GM19238 (cell line): ENCODE measurements around the gene DGKD.

Experiments
- DNase-seq: peaks from one replicate; pipeline ENCODE4 v3.0.0; 2011; ENCODE audit warnings: low spot score; ENCODE audit not compliant: insufficient read length

DGKD gene

GRCh38 chr2:233474308-233475160 lies 120.2 kb downstream of the DGKD start:
- no peak for DNase-seq

- DNase-seq: no peak
Measured at GRCh38 chr2:233476063-233476410, 121.7 kb downstream of the DGKD start.

DNA sequence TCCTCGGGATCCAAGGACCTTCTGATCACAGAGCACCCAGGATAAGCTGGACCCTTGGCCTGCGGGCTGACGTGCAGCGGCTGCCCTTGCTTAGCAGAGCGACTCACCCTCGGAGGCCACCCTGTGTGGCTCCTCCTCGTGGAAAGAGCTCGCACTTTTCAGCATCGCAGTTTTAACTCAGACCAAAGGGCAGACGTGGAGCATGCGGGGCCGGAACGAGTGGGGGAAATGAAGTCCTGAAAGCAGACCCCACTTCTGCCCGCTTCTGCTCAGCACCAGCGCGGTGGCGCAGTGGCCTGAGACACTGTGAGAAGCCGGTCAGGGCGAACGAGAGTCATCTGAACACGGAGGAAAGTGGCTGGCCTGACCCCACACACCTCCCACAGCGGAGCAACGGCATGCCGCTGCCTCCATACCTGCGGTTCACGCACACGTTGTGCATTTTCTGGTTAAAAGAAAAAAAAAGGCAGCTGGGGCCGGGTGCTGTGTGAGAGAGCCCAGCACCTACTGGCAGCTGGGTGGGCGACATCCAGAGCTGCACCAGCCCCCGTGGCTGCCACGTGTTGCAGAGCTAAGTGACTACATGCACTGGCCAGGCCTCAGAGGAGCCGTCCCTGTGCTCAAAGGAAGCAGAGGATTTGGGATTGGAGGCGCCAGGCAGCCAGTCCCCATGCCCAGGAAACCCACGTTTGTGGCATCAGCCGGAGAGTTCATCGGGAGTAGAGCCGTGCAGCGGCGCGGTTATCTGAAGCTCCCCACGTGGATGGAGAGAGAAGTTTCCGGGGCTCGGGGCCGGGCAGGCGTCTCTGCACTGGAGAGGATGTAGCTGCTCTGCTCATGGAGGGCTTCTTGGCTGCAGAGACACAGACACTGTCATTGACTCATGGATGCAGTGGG lies 122.6 kb downstream of the DGKD start:
- no peak for DNase-seq

GRCh38 chr2:233477548-233478433 lies 123.5 kb downstream of the DGKD start:
- no peak for DNase-seq

- no peak for DNase-seq
Measured at GRCh38 chr2:233479616-233480489, 125.6 kb downstream of the DGKD start.

GRCh38 chr2:233480490-233481202 lies 126.4 kb downstream of the DGKD start:
- DNase-seq: no peak

DNA sequence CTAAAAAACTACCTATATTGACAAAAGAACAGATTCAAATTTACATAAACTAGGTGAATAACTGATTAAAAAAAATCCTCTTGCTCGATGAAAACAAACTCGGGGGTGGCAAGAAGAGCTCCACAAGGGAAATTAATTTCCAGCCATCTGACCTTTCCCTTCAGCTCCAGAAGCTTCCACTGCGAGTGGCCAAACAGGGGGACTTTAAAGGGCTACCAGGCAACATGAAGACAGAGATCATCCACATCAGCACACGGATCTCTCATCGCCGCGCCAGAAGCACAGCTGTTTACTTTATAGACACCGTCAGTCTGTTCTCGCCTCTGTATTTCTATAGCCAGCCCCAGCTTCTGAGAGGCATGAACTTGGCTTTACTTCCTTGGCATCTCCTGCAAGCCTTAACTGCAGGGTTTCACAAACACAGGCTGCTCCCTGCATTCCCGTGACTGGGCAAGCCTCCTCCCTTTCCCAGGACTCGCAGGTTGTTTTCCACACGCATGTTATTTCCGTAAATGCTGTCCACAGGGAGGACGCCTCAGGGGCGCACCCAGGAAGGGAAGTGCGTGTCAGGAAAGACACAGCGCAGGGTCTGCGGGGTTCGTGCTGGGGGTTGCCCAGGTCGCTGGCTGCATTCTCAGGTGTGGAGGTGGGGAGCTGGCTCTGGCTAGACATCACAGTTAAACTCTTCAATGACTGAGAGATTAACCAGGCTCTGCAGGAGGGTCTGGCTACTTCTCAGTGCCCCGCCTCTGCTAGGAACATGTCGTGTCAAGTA lies 127.3 kb downstream of the DGKD start:
- DNase-seq: no peak

- DNase-seq: no peak
Measured at GRCh38 chr2:233482616-233483015, 128.3 kb downstream of the DGKD start.

- DNase-seq: no peak
Measured at GRCh38 chr2:233485726-233486125, 131.4 kb downstream of the DGKD start.

DNA sequence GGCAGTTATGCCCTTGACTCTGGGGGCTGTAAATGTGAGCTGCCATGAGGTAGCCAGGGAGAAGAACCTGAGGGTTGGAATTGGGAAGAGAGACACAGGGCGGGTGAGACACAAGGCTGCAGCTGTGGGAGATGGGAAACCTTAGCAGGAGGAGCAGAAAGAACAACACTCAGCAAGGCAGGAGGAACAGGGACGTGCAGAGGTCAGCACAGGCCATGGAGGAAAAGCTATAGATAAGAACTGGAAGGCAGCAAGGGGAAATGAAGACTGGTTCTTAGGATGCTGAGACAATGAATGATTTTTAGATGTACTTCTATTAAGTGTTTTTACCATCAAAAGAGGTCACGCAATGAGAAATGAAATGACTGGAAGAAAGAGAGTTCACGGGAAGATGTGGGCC lies 132.1 kb downstream of the DGKD start:
- DNase-seq: no peak

DNA sequence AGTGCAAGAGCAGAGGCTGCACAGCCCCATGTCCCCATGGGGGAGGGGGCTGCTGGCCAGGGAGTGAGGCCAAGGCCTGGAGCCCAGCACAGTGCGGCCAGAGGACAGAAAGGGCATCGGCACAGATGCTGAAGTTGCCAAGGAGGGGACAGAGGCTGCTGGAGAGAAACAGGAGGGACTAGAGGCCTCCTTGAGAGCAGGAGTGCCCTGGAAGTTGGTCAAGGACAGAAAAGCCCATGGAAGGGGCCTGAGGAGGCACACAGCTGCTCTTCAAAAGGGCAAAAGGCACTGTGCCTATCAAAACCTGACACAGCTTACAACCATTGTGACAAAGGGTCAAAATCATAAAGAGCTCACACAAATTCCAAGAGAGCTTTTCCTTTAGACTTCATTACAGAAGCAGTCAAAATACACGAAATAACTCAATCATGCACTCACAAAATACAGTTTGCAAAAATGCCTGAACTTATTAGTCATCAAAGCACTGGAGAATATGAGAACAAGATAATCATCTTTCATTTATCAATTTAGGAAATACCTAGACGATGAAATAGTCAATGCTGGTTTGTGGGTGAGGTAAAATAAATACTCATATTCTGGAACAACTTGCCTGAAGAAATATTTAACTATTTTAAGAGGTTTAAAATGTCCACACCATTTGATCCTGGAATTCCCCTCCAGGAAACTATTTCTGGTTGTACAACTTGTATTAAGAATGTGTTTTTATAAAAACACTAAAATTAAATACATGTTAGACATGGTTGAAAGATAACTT lies 132.7 kb downstream of the DGKD start:
- no peak for DNase-seq

DNA sequence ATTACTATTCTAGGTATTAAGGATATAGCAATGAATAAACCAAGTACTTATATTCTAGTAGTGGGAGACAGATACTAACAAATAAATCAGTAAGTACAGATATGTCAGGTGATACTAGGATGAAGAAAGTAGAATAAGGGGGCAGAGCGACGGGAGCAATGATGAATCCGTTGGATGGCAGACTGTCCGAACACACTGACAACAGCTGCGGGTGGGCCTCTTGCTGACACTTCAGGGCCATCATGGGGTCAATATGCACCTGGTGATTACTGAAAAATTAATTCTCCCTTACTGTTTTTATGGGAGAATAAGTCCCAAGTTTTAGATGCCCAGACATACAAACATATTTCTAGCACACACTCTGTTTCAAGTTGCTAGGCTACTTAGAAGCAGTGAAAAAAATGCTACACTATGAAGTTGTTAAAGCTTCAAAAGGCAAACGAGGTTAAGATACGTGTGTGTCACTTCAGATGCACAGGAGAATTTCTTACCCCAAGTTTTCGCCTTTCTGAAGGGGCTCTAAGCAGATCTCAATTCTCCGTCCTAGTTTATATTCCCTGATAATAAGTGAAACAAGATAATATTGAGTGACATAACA lies 133.6 kb downstream of the DGKD start:
- no peak for DNase-seq

DNA sequence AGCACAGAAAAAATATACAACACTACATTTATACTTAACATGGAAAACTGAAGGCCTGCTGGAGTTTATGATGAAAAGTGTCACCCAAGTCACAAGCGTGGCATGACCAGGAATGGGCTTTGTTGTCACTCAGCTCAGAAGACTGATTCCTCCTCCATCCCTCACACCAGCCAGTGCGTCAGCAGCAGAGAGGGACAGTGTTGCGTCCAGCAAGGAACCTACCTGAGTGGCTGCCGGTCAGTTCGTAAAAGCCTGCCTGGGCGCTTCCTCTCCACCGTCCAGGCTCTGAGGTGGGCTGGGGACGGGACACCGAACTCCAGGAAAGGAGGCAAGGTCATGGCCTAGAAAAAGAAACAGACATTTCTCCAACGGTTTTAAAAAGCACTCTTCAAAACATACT lies 134.8 kb downstream of the DGKD start:
- no peak for DNase-seq

- no peak for DNase-seq
Measured at GRCh38 chr2:233489666-233490065, 135.4 kb downstream of the DGKD start.

GRCh38 chr2:233490831-233491230 lies 136.5 kb downstream of the DGKD start:
- no peak for DNase-seq

DNA sequence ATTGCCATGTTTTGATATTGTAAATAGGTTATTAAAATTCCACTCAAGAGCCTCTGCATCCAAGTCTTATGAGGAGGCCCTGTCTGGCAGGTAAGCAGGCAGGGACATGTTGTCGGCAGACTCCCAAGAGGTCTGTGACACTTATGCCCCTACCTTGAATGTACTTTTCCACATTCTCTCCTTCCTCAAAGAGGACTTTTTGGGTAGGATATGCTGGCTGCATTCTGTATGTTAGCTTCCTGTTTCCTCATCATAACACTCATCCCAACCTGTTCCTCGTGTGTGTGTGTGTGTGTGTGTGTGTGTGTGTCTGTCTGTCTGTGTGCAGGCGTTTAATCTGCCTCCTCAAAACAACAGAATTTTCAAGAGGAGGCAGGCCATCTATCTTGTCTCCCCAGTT lies 137.0 kb downstream of the DGKD start:
- no peak for DNase-seq

- DNase-seq: no peak
Measured at GRCh38 chr2:233492078-233492477, 137.8 kb downstream of the DGKD start.

DNA sequence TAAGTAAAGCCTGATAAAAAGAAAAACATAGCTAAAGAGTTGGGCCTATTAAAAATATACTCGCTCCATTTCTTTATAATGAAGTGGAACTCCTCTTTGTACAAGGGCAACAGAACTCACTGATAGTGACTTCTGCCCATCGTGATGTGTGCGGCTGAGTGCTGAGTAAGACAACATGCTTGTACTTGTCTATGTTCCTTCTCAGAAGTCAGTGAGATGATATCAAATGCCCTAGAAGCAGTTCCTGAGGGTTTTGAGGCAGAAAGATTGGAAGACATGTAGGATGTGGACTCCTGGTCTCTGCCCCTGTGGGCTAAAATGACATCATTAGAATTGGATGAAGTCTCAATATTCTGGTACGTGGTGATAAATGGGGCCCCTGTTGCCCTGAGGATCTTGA lies 138.5 kb downstream of the DGKD start:
- no peak for DNase-seq
